ENCODE results near the gene TYW1B.

DNA sequence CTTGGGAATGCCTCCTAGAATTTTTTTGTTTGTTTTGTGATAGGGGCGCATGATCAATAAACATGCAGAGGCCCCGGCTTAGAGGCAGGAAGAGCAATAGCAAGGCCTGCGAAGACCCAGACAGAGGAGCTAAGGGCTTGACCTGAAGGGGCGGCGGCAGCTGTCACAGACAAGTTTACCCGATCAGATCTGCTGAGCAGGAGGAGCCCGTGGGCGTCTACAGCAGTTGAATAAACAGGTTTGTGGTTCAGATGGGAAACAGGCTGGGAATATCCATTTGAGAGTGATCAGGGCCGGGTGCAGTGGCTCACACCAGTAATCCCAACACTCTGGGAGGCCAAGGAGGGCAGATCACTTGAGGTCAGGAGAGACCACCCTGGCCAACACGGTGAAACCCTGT, 289.9 kb downstream of the TYW1B start:
- TF ChIP-seq, protein P1, sequence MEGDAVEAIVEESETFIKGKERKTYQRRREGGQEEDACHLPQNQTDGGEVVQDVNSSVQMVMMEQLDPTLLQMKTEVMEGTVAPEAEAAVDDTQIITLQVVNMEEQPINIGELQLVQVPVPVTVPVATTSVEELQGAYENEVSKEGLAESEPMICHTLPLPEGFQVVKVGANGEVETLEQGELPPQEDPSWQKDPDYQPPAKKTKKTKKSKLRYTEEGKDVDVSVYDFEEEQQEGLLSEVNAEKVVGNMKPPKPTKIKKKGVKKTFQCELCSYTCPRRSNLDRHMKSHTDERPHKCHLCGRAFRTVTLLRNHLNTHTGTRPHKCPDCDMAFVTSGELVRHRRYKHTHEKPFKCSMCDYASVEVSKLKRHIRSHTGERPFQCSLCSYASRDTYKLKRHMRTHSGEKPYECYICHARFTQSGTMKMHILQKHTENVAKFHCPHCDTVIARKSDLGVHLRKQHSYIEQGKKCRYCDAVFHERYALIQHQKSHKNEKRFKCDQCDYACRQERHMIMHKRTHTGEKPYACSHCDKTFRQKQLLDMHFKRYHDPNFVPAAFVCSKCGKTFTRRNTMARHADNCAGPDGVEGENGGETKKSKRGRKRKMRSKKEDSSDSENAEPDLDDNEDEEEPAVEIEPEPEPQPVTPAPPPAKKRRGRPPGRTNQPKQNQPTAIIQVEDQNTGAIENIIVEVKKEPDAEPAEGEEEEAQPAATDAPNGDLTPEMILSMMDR (IDR thresholded peaks at IDR 0.05): no peak
- TF ChIP-seq POLR2A (IDR thresholded peaks at IDR 0.05): no peak

All from esophagus squamous epithelium (tissue), 4 donors.